ENCODE measurements around the gene AFF1.

AFF1 gene

DNA sequence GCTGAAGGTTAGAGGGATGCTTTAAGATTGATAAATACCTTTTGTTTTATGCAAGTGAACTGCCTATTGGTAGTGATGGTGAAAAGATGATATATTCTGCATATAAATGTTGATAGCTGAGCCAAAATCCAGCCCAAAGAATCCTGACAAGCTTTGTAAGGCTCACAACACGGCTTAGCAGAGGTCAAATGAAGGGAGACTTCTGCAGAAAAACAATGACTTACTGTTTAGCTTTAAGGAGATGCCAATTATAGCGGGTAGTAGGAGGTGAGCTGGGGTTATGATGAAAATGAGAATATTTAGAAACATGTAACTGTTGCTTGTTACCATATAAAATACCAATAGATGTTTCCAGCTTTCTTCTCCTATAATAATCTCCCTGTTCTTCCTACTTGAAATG lies 97.1 kb downstream of the AFF1 start:
- no peaks in the 10 kb centered on the region for H3K27me3 ChIP-seq (ENCODE audit: low read length)
- H3K9me3 ChIP-seq (ENCODE audit: insufficient read depth, low read length), result no peaks in the 10 kb centered on the region
- H3K4me3 ChIP-seq (ENCODE audit: insufficient read depth, low read length, poor library complexity, severe bottlenecking), result no peak overlapping the region
- TF ChIP-seq EZH2phosphoT487 (conservative IDR thresholded peaks at IDR 0.05; ENCODE audit: low read length) (no peak), CTCF (IDR thresholded peaks at IDR 0.05; ENCODE audit: insufficient read depth, low read length, poor library complexity, severe bottlenecking) (no peak)
- H3K9ac ChIP-seq (ENCODE audit: low read length), result no peak overlapping the region
- H3K27ac ChIP-seq (ENCODE audit: low read depth, low read length), result no peak overlapping the region
- H2AFZ ChIP-seq (ENCODE audit: low read depth, low read length, severe bottlenecking), result no peak overlapping the region
- no peaks in the 10 kb centered on the region for H3K9me2 ChIP-seq (replicated peaks; ENCODE audit: insufficient read depth, low read length)
- H3K36me3 ChIP-seq (ENCODE audit: low read length), result no peaks in the 10 kb centered on the region
- H3F3A ChIP-seq (ENCODE audit: insufficient read depth), result no peaks in the 10 kb centered on the region
- no peaks in the 10 kb centered on the region for H3K79me2 ChIP-seq (ENCODE audit: insufficient read depth, low read length)
- H4K20me1 ChIP-seq (ENCODE audit: low read depth, low read length), result no peaks in the 10 kb centered on the region
- no peak overlapping the region for H3K4me2 ChIP-seq (ENCODE audit: low read depth, low read length, poor library complexity, severe bottlenecking)

GRCh38 chr4:87032884-87033533 lies 98.2 kb downstream of the AFF1 start:
- Histone ChIP-seq H3K79me2 (ENCODE audit: insufficient read depth, low read length) (no peaks in the 10 kb centered on the region), H3K36me3 (ENCODE audit: low read length) (no peaks in the 10 kb centered on the region), H4K20me1 (ENCODE audit: low read depth, low read length) (no peaks in the 10 kb centered on the region), H3K4me2 (ENCODE audit: low read depth, low read length, poor library complexity, severe bottlenecking) (no peak overlapping the region), H2AFZ (ENCODE audit: low read depth, low read length, severe bottlenecking) (no peak overlapping the region), H3K9me3 (ENCODE audit: insufficient read depth, low read length) (no peaks in the 10 kb centered on the region), H3K9ac (ENCODE audit: low read length) (no peak overlapping the region), H3F3A (ENCODE audit: insufficient read depth) (no peaks in the 10 kb centered on the region), H3K27me3 (ENCODE audit: low read length) (no peaks in the 10 kb centered on the region), H3K9me2 (replicated peaks; ENCODE audit: insufficient read depth, low read length) (no peaks in the 10 kb centered on the region), H3K4me3 (ENCODE audit: insufficient read depth, low read length, poor library complexity, severe bottlenecking) (no peak overlapping the region), H3K27ac (ENCODE audit: low read depth, low read length) (no peak overlapping the region)
- no peak for TF ChIP-seq EZH2phosphoT487 (conservative IDR thresholded peaks at IDR 0.05; ENCODE audit: low read length)
- no peak for TF ChIP-seq CTCF (IDR thresholded peaks at IDR 0.05; ENCODE audit: insufficient read depth, low read length, poor library complexity, severe bottlenecking)

DNA sequence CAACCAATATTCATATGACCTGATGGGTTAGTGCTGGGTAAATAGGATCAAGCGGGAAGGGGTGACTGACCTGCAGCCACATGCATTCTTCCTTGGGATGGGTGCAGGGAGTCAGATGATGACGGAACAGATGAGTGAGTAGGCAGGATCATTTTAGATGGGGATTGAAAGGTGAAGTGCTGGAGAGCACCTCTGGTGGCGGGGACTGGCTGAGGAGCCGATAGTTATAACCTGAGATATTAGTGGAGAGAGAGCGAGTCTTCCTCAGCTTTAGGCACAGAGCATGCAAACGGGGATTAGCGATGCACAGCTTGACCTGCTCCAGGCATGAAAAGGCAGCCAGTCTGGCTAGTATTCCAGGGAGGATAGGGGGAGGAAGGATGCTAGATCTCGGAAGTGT lies 99.1 kb downstream of the AFF1 start:
- Histone ChIP-seq H3K27ac (ENCODE audit: low read depth, low read length) (no peak overlapping the region), H3K4me2 (ENCODE audit: low read depth, low read length, poor library complexity, severe bottlenecking) (no peak overlapping the region), H3K79me2 (ENCODE audit: insufficient read depth, low read length) (no peaks in the 10 kb centered on the region), H3K4me3 (ENCODE audit: insufficient read depth, low read length, poor library complexity, severe bottlenecking) (no peak overlapping the region), H3K36me3 (ENCODE audit: low read length) (no peaks in the 10 kb centered on the region), H3K9me2 (replicated peaks; ENCODE audit: insufficient read depth, low read length) (no peaks in the 10 kb centered on the region), H3K9me3 (ENCODE audit: insufficient read depth, low read length) (no peaks in the 10 kb centered on the region), H3K9ac (ENCODE audit: low read length) (no peak overlapping the region), H4K20me1 (ENCODE audit: low read depth, low read length) (no peaks in the 10 kb centered on the region), H3K27me3 (ENCODE audit: low read length) (no peaks in the 10 kb centered on the region), H2AFZ (ENCODE audit: low read depth, low read length, severe bottlenecking) (no peak overlapping the region), H3F3A (ENCODE audit: insufficient read depth) (no peaks in the 10 kb centered on the region)
- TF ChIP-seq CTCF (IDR thresholded peaks at IDR 0.05; ENCODE audit: insufficient read depth, low read length, poor library complexity, severe bottlenecking), result no peak
- TF ChIP-seq EZH2phosphoT487 (conservative IDR thresholded peaks at IDR 0.05; ENCODE audit: low read length), result no peak
